GM23338 (cell line): ENCODE results near the gene TFPI2. TPM values are rescaled to one million over a fixed set of nuclear protein-coding genes. Genes with fewer than 3 reads are reported as not detected.

Experiments used
- ATAC-seq: fragments of 200-7000 bp; cut with Tn5 transposase; 3 replicates; pipeline ENCODE4 v1.9.1; 2020
- DNase-seq: peaks from one replicate; pipeline ENCODE4 v3.0.0-alpha.2; 2015; ENCODE audit warnings: low spot score
- H2AFZ ChIP-seq: fragments of 200-600 bp; sonication (generic); 2 replicates; pipeline ENCODE4 v1.8.0; 2016; ENCODE audit warnings: antibody characterized with exemption, mild to moderate bottlenecking, moderate library complexity
- H3F3A ChIP-seq: fragments of 200-600 bp; sonication (generic); replicated peaks from 2 replicates; pipeline ENCODE4 v1.8.0; 2017; ENCODE audit warnings: antibody characterized with exemption, mixed run types, low read depth
- H3K27ac ChIP-seq: fragments of 200-600 bp; sonication (generic); 2 replicates; pipeline ENCODE4 v1.6.1; 2016; ENCODE audit warnings: low read depth
- H3K27me3 ChIP-seq: fragments of 200-600 bp; sonication (generic); 2 replicates; pipeline ENCODE4 v1.8.0; 2016; ENCODE audit warnings: mild to moderate bottlenecking, mixed run types, moderate library complexity; ENCODE audit not compliant: insufficient read depth
- H3K36me3 ChIP-seq: fragments of 200-600 bp; sonication (generic); 2 replicates; pipeline ENCODE4 v1.8.0; 2016; ENCODE audit warnings: mild to moderate bottlenecking; ENCODE audit not compliant: insufficient read depth
- H3K4me1 ChIP-seq: fragments of 200-600 bp; sonication (generic); 2 replicates; pipeline ENCODE4 v1.8.0; 2016; ENCODE audit warnings: mild to moderate bottlenecking, moderate library complexity; ENCODE audit not compliant: insufficient read depth
- H3K4me2 ChIP-seq: fragments of 200-600 bp; sonication (generic); 2 replicates; pipeline ENCODE4 v1.7.1; 2017; ENCODE audit warnings: mixed run types
- H3K4me3 ChIP-seq: fragments of 200-600 bp; sonication (generic); 2 replicates; pipeline ENCODE4 v1.6.1; 2016; ENCODE audit warnings: mixed run types
- H3K79me2 ChIP-seq: fragments of 200-600 bp; sonication (generic); replicated peaks from 2 replicates; pipeline ENCODE4 v1.8.0; 2017; ENCODE audit warnings: mild to moderate bottlenecking; ENCODE audit not compliant: insufficient read depth
- H3K9me2 ChIP-seq: fragments of 200-600 bp; sonication (generic); 2 replicates; pipeline ENCODE4 v1.8.0; 2017; ENCODE audit not compliant: insufficient read depth
- H4K20me1 ChIP-seq: fragments of 200-600 bp; sonication (generic); replicated peaks from 2 replicates; pipeline ENCODE4 v1.8.0; 2017; ENCODE audit warnings: mild to moderate bottlenecking; ENCODE audit not compliant: insufficient read depth
- H3K27ac Mint-ChIP-seq: 2 replicates; pipeline ENCODE4 v1.8.0; 2020; ENCODE audit warnings: inconsistent platforms, mild to moderate bottlenecking, moderate library complexity, mixed read lengths
- H3K27me3 Mint-ChIP-seq: 3 replicates; pipeline ENCODE4 v1.8.0; 2022; ENCODE audit warnings: low read depth, mild to moderate bottlenecking, moderate library complexity, mixed read lengths, inconsistent platforms; ENCODE audit not compliant: insufficient read depth, poor library complexity
- H3K36me3 Mint-ChIP-seq: 3 replicates; pipeline ENCODE4 v1.8.0; 2021; ENCODE audit warnings: low read depth, mild to moderate bottlenecking, inconsistent platforms, moderate library complexity, mixed read lengths
- H3K4me1 Mint-ChIP-seq: 3 replicates; pipeline ENCODE4 v1.8.0; 2020; ENCODE audit warnings: mild to moderate bottlenecking, inconsistent platforms, mixed read lengths
- H3K4me3 Mint-ChIP-seq: 3 replicates; pipeline ENCODE4 v1.8.0; 2021; ENCODE audit warnings: moderate library complexity, mild to moderate bottlenecking, inconsistent platforms, mixed read lengths
- H3K9me3 Mint-ChIP-seq: 3 replicates; pipeline ENCODE4 v1.8.0; 2020; ENCODE audit warnings: moderate library complexity, mild to moderate bottlenecking, inconsistent platforms, mixed read lengths
- CREB1 ChIP-seq: fragments of 250-450 bp; sonication (Bioruptor Pico); IDR thresholded peaks from 2 replicates; pipeline ENCODE4 v1.5.0; 2020; ENCODE audit warnings: low read depth, mild to moderate bottlenecking, moderate library complexity
- EZH2 ChIP-seq: fragments of 200-600 bp; sonication (generic); IDR thresholded peaks from one replicate; pipeline ENCODE4 v1.8.0; 2017; ENCODE audit warnings: antibody characterized with exemption, mild to moderate bottlenecking, low read depth; ENCODE audit not compliant: unreplicated experiment
- JUNB ChIP-seq: IDR thresholded peaks from one replicate; pipeline ENCODE4 v1.6.1; 2016; ENCODE audit warnings: antibody characterized with exemption; ENCODE audit not compliant: unreplicated experiment
- NANOG ChIP-seq: IDR thresholded peaks from 2 replicates; pipeline ENCODE4 v1.6.1; 2016; ENCODE audit warnings: antibody characterized with exemption, borderline replicate concordance
- POLR2AphosphoS5 ChIP-seq: IDR thresholded peaks from 2 replicates; pipeline ENCODE4 v1.6.1; 2016; ENCODE audit warnings: antibody characterized with exemption, low read depth
- STAT1 ChIP-seq: IDR thresholded peaks from one replicate; pipeline ENCODE4 v1.6.1; 2016; ENCODE audit warnings: antibody characterized with exemption; ENCODE audit not compliant: unreplicated experiment
- ZNF114 ChIP-seq: fragments of 250-450 bp; sonication (Bioruptor Pico); IDR thresholded peaks from 2 replicates; pipeline ENCODE4 v1.5.0; 2020; ENCODE audit warnings: mild to moderate bottlenecking, moderate library complexity
- ZNF331 ChIP-seq: fragments of 250-450 bp; sonication (Bioruptor Pico); IDR thresholded peaks from 2 replicates; pipeline ENCODE4 v1.5.0; 2020; ENCODE audit warnings: low read depth, mild to moderate bottlenecking, moderate library complexity
- long read RNA-seq: library from polyadenylated mRNA; unstranded; transcript quantifications from one replicate; pipeline ENCODE4 v2.0.0, GENCODE V29; 2020; ENCODE audit not compliant: unreplicated experiment
- polyA plus RNA-seq: library from polyadenylated mRNA; unstranded; fragments of >200 nt; fragmentation: Nextera tagmentation; extraction: Ambion mirVana; gene quantifications from 2 replicates; pipeline ENCODE4 v1.2.1, GENCODE V29; 2016
- total RNA-seq: library from RNA; depleted of rRNA; stranded (reverse); fragments of >200 nt; shearing (Covaris generic); gene quantifications from 2 replicates; pipeline ENCODE4 v1.2.3, GENCODE V29; 2014; rRNA removed
- TF ChIP-seq, protein P1 (sequence below), 2 experiments: fragments of 200-600 bp in 1 of 2; sonication (generic) in 1 of 2; conservative IDR thresholded peaks; 2 replicates each; pipeline versions ENCODE4 v1.5.1 to v1.6.1; 2016 to 2017; ENCODE audit warnings: antibody characterized with exemption in 2 of 2, low read depth in 2 of 2, mild to moderate bottlenecking in 2 of 2, moderate library complexity in 1 of 2
- TF ChIP-seq, protein P2 (sequence below): IDR thresholded peaks from one replicate; pipeline ENCODE4 v1.6.1; 2018; ENCODE audit warnings: antibody characterized with exemption; ENCODE audit not compliant: unreplicated experiment
- TF ChIP-seq, protein P3 (sequence below): IDR thresholded peaks from 2 replicates; pipeline ENCODE4 v1.6.1; 2016; ENCODE audit warnings: antibody characterized with exemption

The TFPI2 gene, protein sequence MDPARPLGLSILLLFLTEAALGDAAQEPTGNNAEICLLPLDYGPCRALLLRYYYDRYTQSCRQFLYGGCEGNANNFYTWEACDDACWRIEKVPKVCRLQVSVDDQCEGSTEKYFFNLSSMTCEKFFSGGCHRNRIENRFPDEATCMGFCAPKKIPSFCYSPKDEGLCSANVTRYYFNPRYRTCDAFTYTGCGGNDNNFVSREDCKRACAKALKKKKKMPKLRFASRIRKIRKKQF
- total RNA-seq (11.2 and 13.3 TPM in 2 replicates), polyA plus RNA-seq (18.1 and 24.9 TPM in 2 replicates)
- long read RNA-seq, transcript TFPI2-201 (5 exons, 2,445 nt), result major isoform, 12 of 16 reads
- long read RNA-seq, partial matches to known transcripts, result 1 of 16 reads
- long read RNA-seq, other reads (novel, unspliced or antisense), result 3 of 16 reads

DNA sequence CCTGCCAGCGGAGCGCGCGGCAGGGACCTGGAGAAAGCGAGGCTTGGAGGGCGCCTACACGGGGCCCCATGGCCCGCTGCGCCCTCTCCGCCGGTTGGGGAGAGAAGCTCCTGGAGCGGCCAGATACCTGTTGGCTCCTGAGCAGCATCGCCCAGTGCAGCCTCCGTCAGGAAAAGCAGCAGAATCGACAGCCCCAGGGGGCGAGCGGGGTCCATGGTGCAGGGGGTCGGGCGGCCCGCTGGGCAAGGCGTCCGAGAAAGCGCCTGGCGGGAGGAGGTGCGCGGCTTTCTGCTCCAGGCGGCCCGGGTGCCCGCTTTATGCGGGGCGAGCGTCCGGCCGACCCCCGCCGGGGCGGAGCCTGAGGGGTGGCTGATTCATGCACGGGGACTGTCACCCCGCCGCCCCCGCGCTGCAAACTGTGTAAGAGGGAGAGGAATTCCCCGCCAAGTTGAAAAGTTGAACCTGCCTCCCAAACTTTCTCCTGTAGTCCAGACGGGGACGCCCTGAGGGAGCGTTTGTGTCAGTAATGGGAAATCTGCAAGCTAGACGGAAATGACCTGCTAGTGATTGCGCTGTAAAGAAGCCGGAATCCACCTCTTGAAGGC is at the start of gene TFPI2:
TFPI2 (minus strand) TSS at position 290 of the 605 bp plus-strand sequence; CDS start at position 215, 75 bp downstream.
- peak; percentile 76 for DNase-seq
- Mint-ChIP-seq H3K27me3 (peaks cover 7% of the 10 kb centered on the region), H3K9me3 (no peaks in the 10 kb centered on the region; the same call in 1 of the 3 replicates), H3K4me1 (peaks cover 2% of the 10 kb centered on the region; the same call in 1 of the 3 replicates), H3K27ac (no peak within 1 kb of the TSS), H3K4me3 (peak within 1 kb of the TSS; percentile 93), H3K36me3 (no peaks in the 10 kb centered on the region)
- Histone ChIP-seq H3K9me2 (no peaks in the 10 kb centered on the region), H3K4me2 (peak within 1 kb of the TSS; percentile 92), H3K36me3 (no peaks in the 10 kb centered on the region), H3K4me3 (peak within 1 kb of the TSS; percentile 93), H3K27me3 (peaks cover 29% of the 10 kb centered on the region), H4K20me1 (no peaks in the 10 kb centered on the region), H3K4me1 (no peaks in the 10 kb centered on the region; the same call in 1 of the 2 replicates), H3K27ac (no peak within 1 kb of the TSS), H3F3A (no peaks in the 10 kb centered on the region), H2AFZ (peak within 1 kb of the TSS; percentile 98), H3K79me2 (no peaks in the 10 kb centered on the region)
- ATAC-seq, result peak; percentile 90
- no peak for TF ChIP-seq ZNF331 (CRISPR knock-in tag)
- TF ChIP-seq, protein P1, sequence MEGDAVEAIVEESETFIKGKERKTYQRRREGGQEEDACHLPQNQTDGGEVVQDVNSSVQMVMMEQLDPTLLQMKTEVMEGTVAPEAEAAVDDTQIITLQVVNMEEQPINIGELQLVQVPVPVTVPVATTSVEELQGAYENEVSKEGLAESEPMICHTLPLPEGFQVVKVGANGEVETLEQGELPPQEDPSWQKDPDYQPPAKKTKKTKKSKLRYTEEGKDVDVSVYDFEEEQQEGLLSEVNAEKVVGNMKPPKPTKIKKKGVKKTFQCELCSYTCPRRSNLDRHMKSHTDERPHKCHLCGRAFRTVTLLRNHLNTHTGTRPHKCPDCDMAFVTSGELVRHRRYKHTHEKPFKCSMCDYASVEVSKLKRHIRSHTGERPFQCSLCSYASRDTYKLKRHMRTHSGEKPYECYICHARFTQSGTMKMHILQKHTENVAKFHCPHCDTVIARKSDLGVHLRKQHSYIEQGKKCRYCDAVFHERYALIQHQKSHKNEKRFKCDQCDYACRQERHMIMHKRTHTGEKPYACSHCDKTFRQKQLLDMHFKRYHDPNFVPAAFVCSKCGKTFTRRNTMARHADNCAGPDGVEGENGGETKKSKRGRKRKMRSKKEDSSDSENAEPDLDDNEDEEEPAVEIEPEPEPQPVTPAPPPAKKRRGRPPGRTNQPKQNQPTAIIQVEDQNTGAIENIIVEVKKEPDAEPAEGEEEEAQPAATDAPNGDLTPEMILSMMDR (conservative IDR thresholded peaks at IDR 0.05; ENCODE audit: low read depth in 2 of 2), result peak in 1 of 2 experiments; percentile 17; a peak in 2 of 4 replicates

DNA sequence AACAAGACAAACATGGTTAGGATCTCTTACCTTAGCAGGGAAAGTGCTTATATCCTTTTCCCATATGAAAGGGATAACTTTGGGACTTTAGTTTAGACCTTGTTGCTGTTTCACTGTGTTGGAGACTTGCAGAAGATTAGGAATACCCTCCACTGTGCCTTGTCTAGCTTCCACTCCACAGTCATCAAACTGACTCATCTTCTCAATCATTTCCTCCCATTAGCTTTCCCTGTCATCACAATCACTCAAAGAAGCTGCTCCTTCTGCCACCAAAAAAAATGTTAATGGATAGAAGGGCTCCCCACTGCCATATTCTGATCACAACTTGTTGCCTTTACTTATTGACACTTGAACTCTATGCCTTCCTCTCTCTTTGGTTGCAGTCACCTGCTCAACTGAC is 47.7 kb upstream of the TFPI2 start:
- Mint-ChIP-seq H3K4me3 (no peak overlapping the region), H3K9me3 (no peaks in the 10 kb centered on the region; the same call in 2 of the 3 replicates), H3K36me3 (no peaks in the 10 kb centered on the region), H3K27ac (no peak overlapping the region), H3K4me1 (no peaks in the 10 kb centered on the region; the same call in 2 of the 3 replicates), H3K27me3 (no peaks in the 10 kb centered on the region)
- H3F3A ChIP-seq, result no peaks in the 10 kb centered on the region
- H3K4me3 ChIP-seq, result no peak overlapping the region
- H3K4me2 ChIP-seq, result no peak overlapping the region
- no peaks in the 10 kb centered on the region for H3K79me2 ChIP-seq
- no peak overlapping the region for H3K27ac ChIP-seq
- H3K36me3 ChIP-seq, result no peaks in the 10 kb centered on the region
- no peaks in the 10 kb centered on the region for H4K20me1 ChIP-seq
- no peak for DNase-seq
- ATAC-seq, result no peak
- no peaks in the 10 kb centered on the region for H3K4me1 ChIP-seq
- no peaks in the 10 kb centered on the region; the same call in 1 of the 2 replicates for H3K9me2 ChIP-seq
- H2AFZ ChIP-seq, result peak overlapping the region; percentile 12; the same call in 1 of the 2 replicates
- H3K27me3 ChIP-seq, result no peaks in the 10 kb centered on the region
- TF ChIP-seq, protein P2, sequence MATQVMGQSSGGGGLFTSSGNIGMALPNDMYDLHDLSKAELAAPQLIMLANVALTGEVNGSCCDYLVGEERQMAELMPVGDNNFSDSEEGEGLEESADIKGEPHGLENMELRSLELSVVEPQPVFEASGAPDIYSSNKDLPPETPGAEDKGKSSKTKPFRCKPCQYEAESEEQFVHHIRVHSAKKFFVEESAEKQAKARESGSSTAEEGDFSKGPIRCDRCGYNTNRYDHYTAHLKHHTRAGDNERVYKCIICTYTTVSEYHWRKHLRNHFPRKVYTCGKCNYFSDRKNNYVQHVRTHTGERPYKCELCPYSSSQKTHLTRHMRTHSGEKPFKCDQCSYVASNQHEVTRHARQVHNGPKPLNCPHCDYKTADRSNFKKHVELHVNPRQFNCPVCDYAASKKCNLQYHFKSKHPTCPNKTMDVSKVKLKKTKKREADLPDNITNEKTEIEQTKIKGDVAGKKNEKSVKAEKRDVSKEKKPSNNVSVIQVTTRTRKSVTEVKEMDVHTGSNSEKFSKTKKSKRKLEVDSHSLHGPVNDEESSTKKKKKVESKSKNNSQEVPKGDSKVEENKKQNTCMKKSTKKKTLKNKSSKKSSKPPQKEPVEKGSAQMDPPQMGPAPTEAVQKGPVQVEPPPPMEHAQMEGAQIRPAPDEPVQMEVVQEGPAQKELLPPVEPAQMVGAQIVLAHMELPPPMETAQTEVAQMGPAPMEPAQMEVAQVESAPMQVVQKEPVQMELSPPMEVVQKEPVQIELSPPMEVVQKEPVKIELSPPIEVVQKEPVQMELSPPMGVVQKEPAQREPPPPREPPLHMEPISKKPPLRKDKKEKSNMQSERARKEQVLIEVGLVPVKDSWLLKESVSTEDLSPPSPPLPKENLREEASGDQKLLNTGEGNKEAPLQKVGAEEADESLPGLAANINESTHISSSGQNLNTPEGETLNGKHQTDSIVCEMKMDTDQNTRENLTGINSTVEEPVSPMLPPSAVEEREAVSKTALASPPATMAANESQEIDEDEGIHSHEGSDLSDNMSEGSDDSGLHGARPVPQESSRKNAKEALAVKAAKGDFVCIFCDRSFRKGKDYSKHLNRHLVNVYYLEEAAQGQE, result no peak
- TF ChIP-seq STAT1, result no peak
- TF ChIP-seq NANOG, result no peak
- no peak for TF ChIP-seq ZNF114
- TF ChIP-seq EZH2, result no peak
- no peak for TF ChIP-seq CREB1 (CRISPR knock-in tag)
- TF ChIP-seq JUNB, result no peak
- TF ChIP-seq, protein P1 (conservative IDR thresholded peaks at IDR 0.05; ENCODE audit: low read depth in 2 of 2), result no peak
- no peak for TF ChIP-seq ZNF331 (CRISPR knock-in tag)
- TF ChIP-seq POLR2AphosphoS5, result no peak
- TF ChIP-seq, protein P3, sequence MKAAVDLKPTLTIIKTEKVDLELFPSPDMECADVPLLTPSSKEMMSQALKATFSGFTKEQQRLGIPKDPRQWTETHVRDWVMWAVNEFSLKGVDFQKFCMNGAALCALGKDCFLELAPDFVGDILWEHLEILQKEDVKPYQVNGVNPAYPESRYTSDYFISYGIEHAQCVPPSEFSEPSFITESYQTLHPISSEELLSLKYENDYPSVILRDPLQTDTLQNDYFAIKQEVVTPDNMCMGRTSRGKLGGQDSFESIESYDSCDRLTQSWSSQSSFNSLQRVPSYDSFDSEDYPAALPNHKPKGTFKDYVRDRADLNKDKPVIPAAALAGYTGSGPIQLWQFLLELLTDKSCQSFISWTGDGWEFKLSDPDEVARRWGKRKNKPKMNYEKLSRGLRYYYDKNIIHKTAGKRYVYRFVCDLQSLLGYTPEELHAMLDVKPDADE, result no peak
